Measurements from ENCODE around the gene RIGI. TPM values are rescaled to one million over a fixed set of nuclear protein-coding genes. Genes with fewer than 3 reads are reported as not detected.

RIGI gene
- total RNA-seq, 1 donor from 2014 or later: 10.9 TPM

DNA sequence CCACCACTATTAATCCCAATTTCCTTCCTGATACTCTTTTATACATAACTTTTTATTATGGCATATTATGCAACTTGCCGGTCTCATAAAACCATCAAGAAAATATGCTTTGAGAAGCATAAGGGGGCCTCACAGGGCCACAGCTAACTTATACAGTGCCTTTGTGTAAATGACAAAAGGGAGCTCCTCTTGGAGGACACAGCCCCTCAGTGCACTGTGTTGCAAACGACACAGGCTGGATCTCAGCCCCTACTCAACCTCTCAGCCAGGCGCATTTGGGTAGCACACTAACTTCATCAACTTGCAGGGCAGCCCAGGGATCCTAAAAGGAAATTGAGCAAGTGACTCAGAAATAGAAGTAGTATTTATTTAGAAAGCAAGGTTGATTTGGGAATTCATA is 35.4 kb downstream of the RIGI start:
- no peak for DNase-seq (ENCODE audit: low read depth)
- no peak overlapping the region for H3K4me3 ChIP-seq (ENCODE audit: low read depth, low read length)
- TF ChIP-seq, protein P1, sequence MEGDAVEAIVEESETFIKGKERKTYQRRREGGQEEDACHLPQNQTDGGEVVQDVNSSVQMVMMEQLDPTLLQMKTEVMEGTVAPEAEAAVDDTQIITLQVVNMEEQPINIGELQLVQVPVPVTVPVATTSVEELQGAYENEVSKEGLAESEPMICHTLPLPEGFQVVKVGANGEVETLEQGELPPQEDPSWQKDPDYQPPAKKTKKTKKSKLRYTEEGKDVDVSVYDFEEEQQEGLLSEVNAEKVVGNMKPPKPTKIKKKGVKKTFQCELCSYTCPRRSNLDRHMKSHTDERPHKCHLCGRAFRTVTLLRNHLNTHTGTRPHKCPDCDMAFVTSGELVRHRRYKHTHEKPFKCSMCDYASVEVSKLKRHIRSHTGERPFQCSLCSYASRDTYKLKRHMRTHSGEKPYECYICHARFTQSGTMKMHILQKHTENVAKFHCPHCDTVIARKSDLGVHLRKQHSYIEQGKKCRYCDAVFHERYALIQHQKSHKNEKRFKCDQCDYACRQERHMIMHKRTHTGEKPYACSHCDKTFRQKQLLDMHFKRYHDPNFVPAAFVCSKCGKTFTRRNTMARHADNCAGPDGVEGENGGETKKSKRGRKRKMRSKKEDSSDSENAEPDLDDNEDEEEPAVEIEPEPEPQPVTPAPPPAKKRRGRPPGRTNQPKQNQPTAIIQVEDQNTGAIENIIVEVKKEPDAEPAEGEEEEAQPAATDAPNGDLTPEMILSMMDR (conservative IDR thresholded peaks at IDR 0.05; ENCODE audit: low read depth, low read length): no peak

DNA sequence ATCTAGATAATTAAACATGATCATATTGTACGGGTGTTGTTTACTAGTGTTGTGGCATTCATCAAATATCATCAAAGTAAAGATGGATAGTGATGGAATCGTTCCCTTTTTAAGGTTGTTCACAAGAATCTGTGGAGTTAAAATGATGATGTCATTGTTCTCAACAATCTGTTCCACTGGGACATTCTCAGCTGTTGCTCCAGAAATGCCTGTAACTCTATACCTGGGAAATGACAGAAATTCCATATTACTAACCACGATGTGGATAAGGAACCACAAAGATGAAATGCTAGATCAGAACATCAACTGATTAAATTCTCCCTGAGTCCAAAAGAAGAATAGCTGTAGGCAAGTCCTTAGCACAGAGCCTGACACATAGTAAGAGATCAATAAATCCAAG is 38.0 kb downstream of the RIGI start:
- no peak overlapping the region for H3K4me3 ChIP-seq (ENCODE audit: low read depth, low read length)
- DNase-seq (ENCODE audit: low read depth): no peak
- TF ChIP-seq, protein P1 (conservative IDR thresholded peaks at IDR 0.05; ENCODE audit: low read depth, low read length): no peak

DNA sequence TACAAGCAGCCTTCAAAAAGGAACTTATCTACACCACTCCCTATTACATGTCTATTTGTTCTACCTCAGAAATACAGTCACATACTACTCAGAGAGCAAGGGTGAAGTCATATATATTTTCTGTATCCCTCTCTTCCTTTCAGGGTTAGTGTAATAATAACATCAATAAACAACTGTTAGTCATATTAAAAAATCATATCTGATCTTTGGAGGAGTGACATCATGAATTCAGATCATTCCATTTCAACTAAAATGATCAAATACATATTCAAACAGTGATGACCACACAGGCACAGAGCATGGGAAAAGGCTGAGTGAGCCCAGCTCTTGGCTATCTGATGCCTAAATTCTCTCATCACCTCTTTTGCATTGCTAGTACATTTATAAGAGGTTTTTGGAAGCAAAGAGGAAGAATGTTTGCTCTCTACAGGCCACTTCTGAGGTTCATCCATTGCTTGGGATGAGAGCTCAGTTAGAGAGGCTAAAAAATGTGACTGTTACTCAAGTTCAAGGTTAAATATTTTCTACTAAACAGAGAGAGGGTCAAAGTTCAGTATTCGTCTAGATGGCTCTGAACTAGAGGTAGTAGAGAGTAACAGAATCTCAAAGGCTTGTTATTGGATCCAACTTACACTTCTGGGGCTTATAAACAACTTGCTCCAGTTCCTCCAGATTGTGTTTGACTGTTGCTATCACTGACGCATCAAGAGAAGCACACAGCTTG is 39.0 kb downstream of the RIGI start:
- TF ChIP-seq, protein P1 (conservative IDR thresholded peaks at IDR 0.05; ENCODE audit: low read depth, low read length): no peak
- no peak for DNase-seq (ENCODE audit: low read depth)
- no peak overlapping the region for H3K4me3 ChIP-seq (ENCODE audit: low read depth, low read length)

DNA sequence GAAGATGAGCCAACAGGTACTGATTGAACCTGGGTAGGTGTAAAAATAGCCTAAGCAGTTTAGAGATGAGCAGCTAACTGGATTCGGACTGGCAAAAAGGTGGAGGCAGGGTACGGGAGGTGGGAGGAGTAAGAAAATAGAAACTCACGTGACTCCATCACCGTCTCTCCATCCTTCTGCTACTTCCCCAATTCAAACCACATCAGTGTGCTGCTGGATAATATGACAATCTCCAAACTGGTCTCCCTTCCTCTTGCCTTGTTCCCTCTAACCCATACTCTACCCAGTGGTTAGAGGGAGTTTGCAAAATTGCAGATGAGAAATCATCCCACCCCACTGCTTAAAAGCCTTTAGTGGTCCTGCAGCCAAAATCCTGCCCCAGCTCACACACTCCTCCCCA is 42.7 kb downstream of the RIGI start:
- H3K4me3 ChIP-seq (ENCODE audit: low read depth, low read length): no peak overlapping the region
- TF ChIP-seq, protein P1 (conservative IDR thresholded peaks at IDR 0.05; ENCODE audit: low read depth, low read length): no peak
- no peak for DNase-seq (ENCODE audit: low read depth)

Other genes with a start within 250 kb of the RIGI start
- gene ACO1, start 141.6 kb downstream of the RIGI start, total RNA-seq: 41.2 and 66.8 TPM in 2 replicates
- 8.6 and 8.7 TPM in 2 replicates for gene SMIM27, start 26.1 kb upstream of the RIGI start, total RNA-seq
- 14.3 and 18.5 TPM in 2 replicates for gene TOPORS, start 26.4 kb upstream of the RIGI start, total RNA-seq
- gene NDUFB6, start 47.0 kb upstream of the RIGI start, total RNA-seq: 80.8 and 83.2 TPM in 2 replicates
- under 0.01 TPM in 1 of 2 replicates, not detected in the other for gene TAF1L, start 109.5 kb upstream of the RIGI start, total RNA-seq